Type B pancreatic cell (in vitro differentiated cells): ENCODE measurements around the gene C12orf54. TPM values are rescaled to one million over a fixed set of nuclear protein-coding genes. Genes with fewer than 3 reads are reported as not detected.
"Not testable (repeated sequence)": the region's sequence is repeated elsewhere in the genome, so short reads cannot be mapped to it uniquely, and the experiment has no call there.

Experiments
- DNase-seq: peaks from one replicate; pipeline ENCODE4 v3.0.0; 2021; ENCODE audit warnings: mixed read lengths; ENCODE audit not compliant: unreplicated experiment; ENCODE audit errors: extremely low spot score
- H3K27ac Mint-ChIP-seq: 2 replicates; pipeline ENCODE4 v1.8.0; 2021; ENCODE audit warnings: mild to moderate bottlenecking, mixed read lengths
- H3K27me3 Mint-ChIP-seq: 2 replicates; pipeline ENCODE4 v1.8.0; 2021; ENCODE audit warnings: mixed read lengths
- H3K36me3 Mint-ChIP-seq: 2 replicates; pipeline ENCODE4 v1.8.0; 2021; ENCODE audit warnings: mixed read lengths
- H3K4me1 Mint-ChIP-seq: one replicate; pipeline ENCODE4 v1.8.0; 2021; ENCODE audit warnings: mixed read lengths; ENCODE audit not compliant: unreplicated experiment
- H3K4me3 Mint-ChIP-seq: 2 replicates; pipeline ENCODE4 v1.8.0; 2021; ENCODE audit warnings: mild to moderate bottlenecking, mixed read lengths
- H3K9me3 Mint-ChIP-seq: 2 replicates; pipeline ENCODE4 v1.8.0; 2021; ENCODE audit warnings: mixed read lengths
- CTCF ChIP-seq: fragments of 200-600 bp; sonication (generic); conservative IDR thresholded peaks from 2 replicates; pipeline ENCODE4 v1.5.0; 2021; ENCODE audit warnings: antibody characterized with exemption, mild to moderate bottlenecking
- total RNA-seq: library from RNA; stranded (reverse); gene quantifications from 2 replicates; pipeline ENCODE4 v1.2.1, GENCODE V29; 2021; ENCODE audit warnings: low replicate concordance

C12orf54 gene
- total RNA-seq, 1 donor from 2014 or later = not detected

- Mint-ChIP-seq H3K9me3 (peaks cover 6% of the 10 kb centered on the region), H3K4me1 (no peaks in the 10 kb centered on the region)
Observed at GRCh38 chr12:48447755-48448154, 34.5 kb upstream of the C12orf54 start.

GRCh38 chr12:48451372-48451771, 30.9 kb upstream of the C12orf54 start:
- no peak for TF ChIP-seq CTCF
- Mint-ChIP-seq H3K36me3 (no peaks in the 10 kb centered on the region), H3K9me3 (peaks cover 6% of the 10 kb centered on the region), H3K27me3 (peaks cover 19% of the 10 kb centered on the region), H3K4me3 (no peak overlapping the region), H3K4me1 (no peaks in the 10 kb centered on the region), H3K27ac (no peak overlapping the region)
- DNase-seq = no peak

More at GRCh38 chr12:48447755-48448154, 34.5 kb upstream of the C12orf54 start:
- no peak for DNase-seq
- Mint-ChIP-seq H3K4me3 (no peak overlapping the region), H3K36me3 (no peaks in the 10 kb centered on the region), H3K27me3 (peaks cover 24% of the 10 kb centered on the region), H3K27ac (no peak overlapping the region)
- TF ChIP-seq CTCF = no peak

- not testable (repeated sequence) for H3K4me1 Mint-ChIP-seq, H3K36me3 Mint-ChIP-seq, H3K4me3 Mint-ChIP-seq, H3K9me3 Mint-ChIP-seq, DNase-seq, H3K27ac Mint-ChIP-seq
- peaks cover 19% of the 10 kb centered on the region for H3K27me3 Mint-ChIP-seq
Observed at GRCh38 chr12:48452961-48453360, 29.3 kb upstream of the C12orf54 start.

GRCh38 chr12:48454667-48455066, 27.6 kb upstream of the C12orf54 start:
- DNase-seq = no peak
- Mint-ChIP-seq H3K27ac (no peak overlapping the region), H3K36me3 (no peaks in the 10 kb centered on the region), H3K4me3 (no peak overlapping the region), H3K4me1 (no peaks in the 10 kb centered on the region), H3K9me3 (peaks cover 6% of the 10 kb centered on the region), H3K27me3 (peaks cover 20% of the 10 kb centered on the region)
- TF ChIP-seq CTCF = peak; percentile 63

- H3K4me3 Mint-ChIP-seq = no peak overlapping the region
- H3K36me3 Mint-ChIP-seq = no peaks in the 10 kb centered on the region
- no peak for TF ChIP-seq CTCF
- H3K27ac Mint-ChIP-seq = no peak overlapping the region
- H3K9me3 Mint-ChIP-seq = peaks cover 2% of the 10 kb centered on the region
- no peak for DNase-seq
- H3K27me3 Mint-ChIP-seq = peaks cover 17% of the 10 kb centered on the region
- H3K4me1 Mint-ChIP-seq = no peaks in the 10 kb centered on the region
Observed at GRCh38 chr12:48455116-48455515, 27.2 kb upstream of the C12orf54 start.

GRCh38 chr12:48459259-48459658, 23.0 kb upstream of the C12orf54 start:
- no peaks in the 10 kb centered on the region for H3K36me3 Mint-ChIP-seq
- DNase-seq = no peak
- H3K27me3 Mint-ChIP-seq = peaks cover 21% of the 10 kb centered on the region
- H3K9me3 Mint-ChIP-seq = no peaks in the 10 kb centered on the region
- no peaks in the 10 kb centered on the region for H3K4me1 Mint-ChIP-seq
- no peak overlapping the region for H3K4me3 Mint-ChIP-seq
- no peak overlapping the region for H3K27ac Mint-ChIP-seq
- TF ChIP-seq CTCF = no peak

- H3K4me3 Mint-ChIP-seq, H3K36me3 Mint-ChIP-seq, H3K27ac Mint-ChIP-seq, DNase-seq, H3K27me3 Mint-ChIP-seq, H3K4me1 Mint-ChIP-seq: not testable (repeated sequence)
- peaks cover 12% of the 10 kb centered on the region for H3K9me3 Mint-ChIP-seq
Observed at GRCh38 chr12:48469027-48469426, 13.3 kb upstream of the C12orf54 start.
